Neural progenitor cell (in vitro differentiated cells): Measurements from ENCODE around the gene KDM2B. TPM values are rescaled to one million over a fixed set of nuclear protein-coding genes. Genes with fewer than 3 reads are reported as not detected.
A peak's percentile ranks its signal among the peaks of the same experiment; 100 is the strongest.

Source experiments
- DNase-seq: peaks from one replicate; pipeline ENCODE4 v3.0.0-alpha.2; 2016; ENCODE audit warnings: low spot score
- H2AFZ ChIP-seq: fragments of 200-600 bp; sonication (generic); replicated peaks from 2 replicates; pipeline ENCODE4 v1.6.1; 2016; ENCODE audit warnings: antibody characterized with exemption
- H3F3A ChIP-seq: fragments of 200-600 bp; sonication (generic); 2 replicates; pipeline ENCODE4 v1.6.1; 2016; ENCODE audit warnings: antibody characterized with exemption, low read depth
- H3K27ac ChIP-seq: fragments of 200-600 bp; sonication (generic); 2 replicates; pipeline ENCODE4 v1.5.1; 2016; ENCODE audit warnings: mild to moderate bottlenecking
- H3K27me3 ChIP-seq: fragments of 200-600 bp; sonication (generic); 2 replicates; pipeline ENCODE4 v1.6.1; 2016; ENCODE audit warnings: mild to moderate bottlenecking, moderate library complexity
- H3K36me3 ChIP-seq: fragments of 200-600 bp; sonication (generic); 2 replicates; pipeline ENCODE4 v1.5.1; 2016
- H3K4me1 ChIP-seq: fragments of 200-600 bp; sonication (generic); 2 replicates; pipeline ENCODE4 v1.6.1; 2016; ENCODE audit warnings: mixed run types
- H3K4me2 ChIP-seq: fragments of 200-600 bp; sonication (generic); 2 replicates; pipeline ENCODE4 v1.6.1; 2016
- H3K4me3 ChIP-seq: fragments of 200-600 bp; sonication (generic); 2 replicates; pipeline ENCODE4 v1.5.1; 2016
- H3K79me2 ChIP-seq: fragments of 200-600 bp; sonication (generic); 2 replicates; pipeline ENCODE4 v1.6.1; 2016; ENCODE audit warnings: low read depth
- H3K9ac ChIP-seq: fragments of 200-600 bp; sonication (generic); 2 replicates; pipeline ENCODE4 v1.6.1; 2016
- H3K9me3 ChIP-seq: fragments of 200-600 bp; sonication (generic); 2 replicates; pipeline ENCODE4 v1.5.1; 2016; ENCODE audit warnings: low read depth
- H4K20me1 ChIP-seq: fragments of 200-600 bp; sonication (generic); 2 replicates; pipeline ENCODE4 v1.6.1; 2016; ENCODE audit warnings: low read depth
- H3K27ac Mint-ChIP-seq: 3 replicates; pipeline ENCODE4 v1.8.0; 2021; ENCODE audit warnings: mixed read lengths
- H3K27me3 Mint-ChIP-seq: 2 replicates; pipeline ENCODE4 v1.8.0; 2022; ENCODE audit warnings: low read depth, mild to moderate bottlenecking, inconsistent platforms, moderate library complexity, mixed read lengths; ENCODE audit not compliant: insufficient read depth
- H3K36me3 Mint-ChIP-seq: 3 replicates; pipeline ENCODE4 v1.8.0; 2021; ENCODE audit warnings: mixed read lengths
- H3K4me1 Mint-ChIP-seq: 3 replicates; pipeline ENCODE4 v1.8.0; 2021; ENCODE audit warnings: mixed read lengths
- H3K4me3 Mint-ChIP-seq: 3 replicates; pipeline ENCODE4 v1.8.0; 2021; ENCODE audit warnings: mild to moderate bottlenecking, moderate library complexity, mixed read lengths
- H3K9me3 Mint-ChIP-seq: 3 replicates; pipeline ENCODE4 v1.8.0; 2020; ENCODE audit warnings: mixed read lengths
- CTCF ChIP-seq: fragments of 200-600 bp; sonication (generic); IDR thresholded peaks from 2 replicates; pipeline ENCODE4 v1.5.1; 2017; ENCODE audit warnings: antibody characterized with exemption, mild to moderate bottlenecking
- EZH2 ChIP-seq: fragments of 200-600 bp; sonication (generic); IDR thresholded peaks from 2 replicates; pipeline ENCODE4 v1.6.1; 2017; ENCODE audit warnings: antibody characterized with exemption, mild to moderate bottlenecking, moderate library complexity
- EZH2phosphoT487 ChIP-seq: fragments of 200-600 bp; sonication (generic); IDR thresholded peaks from 2 replicates; pipeline ENCODE4 v1.6.1; 2017; ENCODE audit warnings: antibody characterized with exemption
- microRNA-seq: library from miRNA; unstranded; fragments of <30 nt; microRNA quantifications from one replicate; pipeline ENCODE4, GENCODE V29; 2016
- small RNA-seq: library from RNA; depleted of rRNA; stranded (forward); fragments of <200 nt; gene quantifications from one replicate; pipeline ENCODE3, GENCODE V24; 2015
- total RNA-seq: library from RNA; depleted of rRNA; stranded (reverse); fragments of >200 nt; gene quantifications from 2 replicates; pipeline ENCODE4 v1.2.3, GENCODE V29; 2015; ENCODE audit warnings: low replicate concordance

Gene KDM2B
- total RNA-seq, 1 donor from 2014 or later = 85.3 TPM

GRCh38 chr12:121383601-121384021 lies 197.2 kb downstream of the KDM2B start:
- Mint-ChIP-seq H3K27ac (no peak overlapping the region), H3K4me3 (no peak overlapping the region), H3K27me3 (peaks cover 4% of the 10 kb centered on the region), H3K9me3 (no peaks in the 10 kb centered on the region), H3K36me3 (no peaks in the 10 kb centered on the region), H3K4me1 (no peaks in the 10 kb centered on the region)
- DNase-seq = no peak
- Histone ChIP-seq H3K79me2 (no peaks in the 10 kb centered on the region), H3K27ac (no peak overlapping the region), H3K36me3 (no peaks in the 10 kb centered on the region), H3K4me2 (no peak overlapping the region), H2AFZ (no peak overlapping the region), H3K9ac (no peak overlapping the region), H3K27me3 (no peaks in the 10 kb centered on the region), H4K20me1 (no peaks in the 10 kb centered on the region), H3K4me1 (no peaks in the 10 kb centered on the region), H3K4me3 (no peak overlapping the region), H3F3A (no peaks in the 10 kb centered on the region), H3K9me3 (no peaks in the 10 kb centered on the region)
- no peak for TF ChIP-seq EZH2phosphoT487
- TF ChIP-seq CTCF = peak; percentile 12

- no peaks in the 10 kb centered on the region for H3K4me1 Mint-ChIP-seq
- H3F3A ChIP-seq = no peaks in the 10 kb centered on the region
- H3K36me3 ChIP-seq = no peaks in the 10 kb centered on the region
- H3K9me3 Mint-ChIP-seq = peaks cover 1% of the 10 kb centered on the region
- H3K79me2 ChIP-seq = no peaks in the 10 kb centered on the region
- no peaks in the 10 kb centered on the region for H3K27me3 ChIP-seq
- no peak overlapping the region for H3K4me3 Mint-ChIP-seq
- no peak overlapping the region for H3K4me2 ChIP-seq
- H2AFZ ChIP-seq = no peak overlapping the region
- no peaks in the 10 kb centered on the region for H4K20me1 ChIP-seq
- no peaks in the 10 kb centered on the region for H3K36me3 Mint-ChIP-seq
- H3K9ac ChIP-seq = no peak overlapping the region
- no peak overlapping the region for H3K27ac Mint-ChIP-seq
- H3K9me3 ChIP-seq = no peaks in the 10 kb centered on the region
- H3K27ac ChIP-seq = no peak overlapping the region
- H3K4me1 ChIP-seq = no peaks in the 10 kb centered on the region
- no peak for DNase-seq
- peaks cover 6% of the 10 kb centered on the region for H3K27me3 Mint-ChIP-seq
- TF ChIP-seq CTCF = no peak
- TF ChIP-seq EZH2 = no peak
- no peak overlapping the region for H3K4me3 ChIP-seq
These were observed 200.9 kb downstream of the KDM2B start for GRCh38 chr12:121379945-121380344.

Small RNAs within 50 kb of the gene (microRNA-seq; reads per million reads assigned to microRNA genes)
- not detected for gene MIR7107

Small RNAs within 50 kb of the gene (small RNA-seq; reads per million reads assigned to genes)
- gene RNU6-1004P = not detected

Other genes with a start within 250 kb of the KDM2B start
- gene ANAPC5, start 228.6 kb downstream of the KDM2B start, total RNA-seq = 143 and 190 TPM in 2 replicates
- 57.8 and 65.8 TPM in 2 replicates for gene RNF34, start 180.9 kb downstream of the KDM2B start, total RNA-seq
- gene ORAI1, start 45.5 kb upstream of the KDM2B start, total RNA-seq = 8.0 and 10.6 TPM in 2 replicates
- gene MORN3, start 88.6 kb upstream of the KDM2B start, total RNA-seq = 0.19 and 1.3 TPM in 2 replicates
- 4.7 and 12.7 TPM in 2 replicates for gene TMEM120B, start 131.7 kb upstream of the KDM2B start, total RNA-seq
- 20.1 and 30.8 TPM in 2 replicates for gene RHOF, start 212.7 kb upstream of the KDM2B start, total RNA-seq
- gene SETD1B, start 223.0 kb upstream of the KDM2B start, total RNA-seq = 1.8 and 4.4 TPM in 2 replicates